ENCODE measurements around the gene DNAJB11.
"Not testable (repeated sequence)": the region's sequence is repeated elsewhere in the genome, so short reads cannot be mapped to it uniquely, and the experiment has no call there.

Gene DNAJB11

DNA sequence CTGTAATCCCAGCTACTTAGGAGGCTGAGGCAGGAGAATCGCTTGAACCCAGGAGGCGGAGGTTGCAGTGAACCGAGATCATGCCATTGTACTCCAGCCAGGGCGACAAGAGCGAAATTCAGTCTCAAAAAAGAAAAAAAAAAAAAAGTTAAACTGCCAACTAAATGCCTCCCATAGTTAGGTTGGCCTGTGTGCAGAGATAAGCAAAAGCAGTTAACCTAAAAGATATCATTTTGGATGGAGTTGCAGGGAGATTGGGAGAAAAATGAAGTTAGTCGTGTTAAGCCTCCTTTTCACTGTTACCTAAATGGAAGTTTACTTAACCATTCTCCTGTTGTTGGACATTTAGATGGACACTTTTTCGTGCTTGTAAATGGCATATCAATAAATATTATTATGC is 58.2 kb downstream of the DNAJB11 start:
- H3K27ac ChIP-seq = no peak overlapping the region
- TF ChIP-seq CTCF (IDR thresholded peaks at IDR 0.05) (no peak), ZFX (IDR thresholded peaks at IDR 0.05; ENCODE audit: borderline replicate concordance) (no peak)

- TF ChIP-seq ZFX (IDR thresholded peaks at IDR 0.05; ENCODE audit: borderline replicate concordance) (no peak), CTCF (IDR thresholded peaks at IDR 0.05) (no peak)
- H3K27ac ChIP-seq = no peak overlapping the region
Observed at GRCh38 chr3:186630950-186631641, 60.6 kb downstream of the DNAJB11 start.

GRCh38 chr3:186633481-186633880 is 63.0 kb downstream of the DNAJB11 start:
- H3K27ac ChIP-seq = no peak overlapping the region
- no peak for TF ChIP-seq CTCF (IDR thresholded peaks at IDR 0.05)
- TF ChIP-seq ZFX (IDR thresholded peaks at IDR 0.05; ENCODE audit: borderline replicate concordance) = no peak

DNA sequence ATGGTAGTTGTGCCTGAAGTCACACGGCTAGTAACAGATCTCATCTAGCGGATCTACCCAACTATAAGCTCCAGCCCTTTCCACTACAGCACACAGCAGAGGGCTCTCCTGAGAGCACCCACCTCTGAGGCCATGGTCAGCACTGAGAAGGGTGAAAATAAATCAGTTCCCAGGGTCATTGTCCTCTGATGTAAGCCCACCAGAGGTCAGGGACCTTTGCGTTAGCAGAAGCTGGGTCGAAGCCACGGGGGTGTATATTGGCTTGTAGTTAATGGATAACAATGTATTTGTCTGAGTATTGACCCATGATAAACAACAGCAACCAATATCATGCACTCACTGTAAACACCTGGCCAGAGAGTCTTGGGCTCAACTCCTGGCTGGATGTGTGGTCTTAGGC is 63.7 kb downstream of the DNAJB11 start:
- H3K27ac ChIP-seq = not testable (repeated sequence)
